ENCODE results near the gene SPAG4.

The SPAG4 gene

DNA sequence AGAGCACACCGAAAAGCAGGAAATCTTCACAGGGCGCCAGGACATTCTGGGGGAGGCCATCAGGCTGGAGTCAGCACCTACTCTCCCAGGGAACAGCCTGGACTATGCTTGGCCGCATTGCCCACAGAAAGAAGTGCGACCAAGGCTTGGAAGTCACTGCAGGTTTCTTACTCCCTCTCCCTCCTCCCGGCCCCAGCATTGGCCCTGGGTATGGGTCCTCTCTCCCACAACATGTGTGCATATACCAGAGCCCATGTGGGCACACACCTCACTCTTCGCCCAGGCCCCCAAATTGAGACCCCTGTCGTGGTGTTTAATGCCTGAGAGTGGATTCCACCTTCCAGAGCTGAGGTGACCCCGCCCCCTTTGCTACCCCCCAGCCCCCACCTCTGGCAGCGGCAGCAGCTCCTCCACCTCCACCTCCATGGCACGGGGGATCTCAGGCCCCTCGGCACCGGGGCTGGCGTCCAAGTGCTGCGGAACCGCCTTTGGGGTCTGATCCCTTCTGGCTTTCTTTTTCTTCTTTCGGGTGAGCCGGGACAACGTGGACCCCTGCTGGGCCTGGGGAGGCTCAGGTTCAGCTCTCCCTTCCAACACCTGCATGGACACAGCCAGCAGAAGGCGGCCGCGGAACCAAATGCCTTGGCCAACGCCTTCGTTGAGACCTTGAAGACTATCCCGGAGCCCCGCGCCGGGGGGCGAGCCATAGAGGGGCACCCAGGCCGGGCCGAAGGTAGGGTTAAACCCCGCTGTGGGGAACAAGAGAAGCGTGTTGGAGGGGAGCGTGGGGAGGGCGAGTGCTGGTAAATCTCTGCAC, 15.2 kb upstream of the SPAG4 start:
- no peak for DNase-seq

- DNase-seq = peak; percentile 20
These were observed 14.3 kb upstream of the SPAG4 start for GRCh38 chr20:35600993-35601973.

DNA sequence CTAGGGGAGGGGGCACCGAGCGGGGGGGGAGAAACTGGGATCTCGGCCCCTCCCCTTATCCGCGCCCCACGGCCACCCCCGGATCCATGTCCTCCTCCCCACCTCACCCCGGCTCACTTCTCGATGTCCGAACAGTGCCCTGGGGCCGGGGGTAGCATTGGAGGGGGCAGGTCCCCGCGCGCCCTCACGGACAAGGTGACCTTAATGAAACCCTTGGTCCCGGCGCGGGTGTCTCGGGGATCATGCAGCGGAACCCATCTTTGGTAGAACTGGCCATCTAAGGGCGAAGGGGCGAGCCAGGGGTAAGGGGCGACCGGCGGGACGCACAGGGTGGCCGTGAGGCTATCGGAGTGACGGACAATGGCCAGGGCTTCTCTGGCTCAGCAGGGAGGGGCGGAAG, 13.6 kb upstream of the SPAG4 start:
- DNase-seq = no peak

GRCh38 chr20:35602851-35603495, 12.7 kb upstream of the SPAG4 start:
- no peak for DNase-seq

DNA sequence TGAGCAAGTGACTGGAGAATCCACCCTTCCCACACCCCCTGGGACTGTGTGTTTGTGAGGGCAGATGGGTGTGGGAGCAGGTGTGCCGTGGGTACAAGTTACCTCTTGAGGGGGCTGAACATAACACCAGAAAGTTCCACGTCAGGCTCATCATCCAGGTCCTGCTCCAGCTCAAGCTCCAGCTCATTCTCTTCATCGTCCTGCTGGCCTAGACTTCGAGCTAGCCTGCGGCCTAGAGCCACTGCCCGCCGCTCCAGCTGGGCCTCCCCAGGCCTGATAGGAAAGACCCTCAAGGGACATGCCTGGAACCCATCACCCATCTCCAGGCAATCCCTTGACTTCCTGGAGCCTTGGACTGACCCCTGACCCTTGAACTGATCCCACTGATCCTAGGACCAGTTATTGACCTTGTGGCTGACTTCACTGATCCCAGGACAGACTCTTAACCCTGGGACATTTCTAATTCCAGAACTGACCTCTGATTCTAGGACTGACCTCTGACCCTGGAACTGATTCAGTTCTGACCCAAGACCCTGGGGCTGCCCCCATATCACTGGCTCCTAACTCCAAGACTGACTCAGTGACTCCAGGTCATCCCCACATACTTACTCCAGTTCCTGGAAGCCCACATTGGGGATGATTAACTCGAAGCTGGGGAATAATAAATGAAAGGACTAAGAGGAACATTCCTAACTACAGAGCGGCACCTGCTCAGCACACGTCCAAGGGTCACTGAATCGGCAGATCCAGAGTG, 11.8 kb upstream of the SPAG4 start:
- no peak for DNase-seq

DNA sequence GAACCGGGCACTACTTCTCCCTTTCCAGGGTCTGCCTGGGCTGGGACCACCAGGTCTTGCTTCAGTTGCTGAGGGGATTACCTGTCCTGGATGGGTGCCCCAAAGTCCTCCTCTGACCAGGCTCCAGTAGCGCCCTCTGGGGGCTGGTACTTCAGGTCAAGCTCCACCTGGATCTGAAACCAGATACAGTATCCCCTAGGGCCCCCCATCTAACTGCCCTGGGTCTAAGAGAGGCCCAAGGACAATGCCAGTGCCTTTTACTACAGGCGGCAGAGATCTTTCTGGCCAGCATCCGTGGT, 11.2 kb upstream of the SPAG4 start:
- no peak for DNase-seq

DNA sequence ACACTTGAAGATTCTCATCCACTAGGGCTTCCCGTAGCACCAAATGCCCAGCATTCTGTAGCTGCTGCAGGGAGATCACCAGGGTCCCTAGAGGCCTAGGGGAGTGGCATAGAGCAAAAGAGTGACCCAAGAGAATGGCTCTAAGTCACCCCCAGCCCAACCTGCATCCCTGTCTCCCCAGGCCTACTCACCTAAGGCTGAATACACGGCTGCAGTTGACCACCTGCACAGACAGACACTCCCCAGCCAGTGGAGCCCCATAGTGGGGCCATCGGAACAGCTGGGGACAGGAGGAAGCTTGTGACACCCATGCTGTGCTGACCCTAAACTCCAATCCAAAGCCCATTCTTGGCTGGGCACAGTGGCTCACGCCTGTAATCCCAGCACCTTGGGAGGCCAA, 9.5 kb upstream of the SPAG4 start:
- DNase-seq = no peak

GRCh38 chr20:35607003-35607735, 8.5 kb upstream of the SPAG4 start:
- no peak for DNase-seq

GRCh38 chr20:35610833-35611427, 4.7 kb upstream of the SPAG4 start:
- no peak for DNase-seq

DNA sequence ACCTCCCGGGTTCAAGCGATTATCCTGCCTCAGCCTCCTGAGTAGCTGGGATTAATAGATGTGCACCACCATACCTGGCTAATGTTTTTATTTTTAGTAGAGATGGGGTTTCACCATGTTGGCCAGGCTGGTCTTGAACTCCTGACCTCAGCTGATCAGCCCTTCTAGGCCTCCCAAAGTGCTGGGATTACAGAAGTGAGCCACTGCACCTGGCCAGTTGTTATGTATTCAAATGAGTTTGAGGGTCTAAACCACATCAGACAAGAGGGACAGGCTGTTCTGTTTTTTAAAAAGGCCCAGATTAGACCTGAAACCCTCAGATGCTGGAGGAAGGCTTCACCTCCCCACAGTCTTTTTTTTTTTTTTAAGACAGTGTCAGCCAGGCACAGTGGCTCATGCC, 4.1 kb upstream of the SPAG4 start:
- no peak for DNase-seq

- DNase-seq = peak; percentile 16
These were observed 1.1 kb downstream of the SPAG4 start for GRCh38 chr20:35616465-35617396.

DNA sequence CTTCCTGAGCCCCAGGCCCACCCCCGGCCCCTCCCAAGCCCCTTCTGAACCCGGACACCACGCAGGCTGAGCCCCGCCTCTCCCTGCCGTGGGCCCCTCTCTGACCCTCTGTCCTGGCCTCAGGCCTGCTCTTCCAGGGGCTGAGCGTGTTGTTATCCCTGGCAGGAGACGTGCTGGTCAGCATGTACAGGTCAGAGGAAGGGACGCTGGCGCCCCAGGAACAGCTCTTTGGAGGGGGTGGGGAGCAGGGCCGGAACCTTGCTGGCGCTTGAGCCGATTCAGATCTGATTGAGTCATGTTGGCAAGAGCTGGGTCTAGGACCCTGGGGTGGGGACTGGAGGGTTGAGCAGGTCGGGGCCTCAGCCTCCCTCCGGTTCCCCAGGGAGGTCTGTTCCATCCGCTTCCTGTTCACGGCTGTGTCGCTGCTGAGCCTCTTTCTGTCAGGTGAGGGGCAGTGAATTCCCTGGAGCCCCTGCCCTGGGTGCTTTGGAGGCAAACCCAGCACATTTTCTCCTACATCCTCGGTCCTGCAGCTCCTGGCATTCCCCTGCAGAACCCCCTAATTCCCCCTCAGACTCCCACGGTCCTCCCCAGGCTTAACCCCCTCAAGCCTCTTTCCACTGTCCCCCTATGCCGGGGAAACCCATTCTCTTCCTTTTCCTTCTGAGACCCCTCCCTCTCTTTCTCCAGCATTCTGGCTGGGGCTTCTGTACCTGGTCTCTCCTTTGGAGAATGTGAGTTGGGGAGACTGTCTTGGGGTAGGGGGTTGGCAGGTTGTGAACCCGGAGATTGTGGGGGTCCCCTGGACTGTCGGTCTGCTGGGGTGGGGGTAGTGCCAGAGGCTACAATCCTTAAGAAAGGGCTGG, 2.0 kb downstream of the SPAG4 start:
- peak; percentile 49 for DNase-seq

DNA sequence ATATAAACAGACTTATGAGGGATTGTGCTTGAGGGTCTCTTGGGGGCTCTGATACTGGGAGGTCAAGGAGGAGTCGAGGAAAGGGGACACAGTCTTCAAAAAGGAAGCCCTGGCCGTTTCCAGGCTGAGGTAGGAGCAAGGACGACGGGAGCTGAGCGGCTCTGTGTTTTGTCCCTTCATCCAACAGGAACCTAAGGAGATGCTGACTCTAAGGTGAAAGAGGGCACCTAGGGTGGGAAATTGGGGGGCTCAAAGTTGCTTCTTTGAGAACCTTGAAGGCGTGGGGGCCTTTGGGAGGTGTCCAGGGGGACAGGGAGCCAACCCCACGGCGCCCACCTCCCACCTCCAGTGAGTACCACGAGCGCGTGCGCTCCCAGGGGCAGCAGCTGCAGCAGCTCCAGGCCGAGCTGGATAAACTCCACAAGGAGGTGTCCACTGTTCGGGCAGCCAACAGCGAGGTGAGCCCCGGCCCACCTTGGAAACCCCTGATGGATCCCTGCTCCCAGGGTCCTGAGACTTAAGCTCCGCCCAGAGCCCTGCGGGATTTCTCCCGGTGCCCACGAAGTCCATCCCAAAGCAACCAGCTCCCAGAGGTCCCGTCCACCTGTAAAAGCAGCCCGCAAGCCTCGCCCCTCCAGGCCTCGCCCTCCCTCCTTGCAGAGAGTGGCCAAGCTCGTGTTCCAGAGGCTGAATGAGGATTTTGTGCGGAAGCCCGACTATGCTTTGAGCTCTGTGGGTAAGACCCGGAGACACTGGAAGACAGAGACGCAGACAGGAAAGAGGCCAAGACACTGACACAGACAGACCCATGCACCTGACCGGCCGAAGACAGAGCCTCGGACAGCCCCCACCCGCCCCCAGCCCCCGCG, 2.9 kb downstream of the SPAG4 start:
- no peak for DNase-seq

DNA sequence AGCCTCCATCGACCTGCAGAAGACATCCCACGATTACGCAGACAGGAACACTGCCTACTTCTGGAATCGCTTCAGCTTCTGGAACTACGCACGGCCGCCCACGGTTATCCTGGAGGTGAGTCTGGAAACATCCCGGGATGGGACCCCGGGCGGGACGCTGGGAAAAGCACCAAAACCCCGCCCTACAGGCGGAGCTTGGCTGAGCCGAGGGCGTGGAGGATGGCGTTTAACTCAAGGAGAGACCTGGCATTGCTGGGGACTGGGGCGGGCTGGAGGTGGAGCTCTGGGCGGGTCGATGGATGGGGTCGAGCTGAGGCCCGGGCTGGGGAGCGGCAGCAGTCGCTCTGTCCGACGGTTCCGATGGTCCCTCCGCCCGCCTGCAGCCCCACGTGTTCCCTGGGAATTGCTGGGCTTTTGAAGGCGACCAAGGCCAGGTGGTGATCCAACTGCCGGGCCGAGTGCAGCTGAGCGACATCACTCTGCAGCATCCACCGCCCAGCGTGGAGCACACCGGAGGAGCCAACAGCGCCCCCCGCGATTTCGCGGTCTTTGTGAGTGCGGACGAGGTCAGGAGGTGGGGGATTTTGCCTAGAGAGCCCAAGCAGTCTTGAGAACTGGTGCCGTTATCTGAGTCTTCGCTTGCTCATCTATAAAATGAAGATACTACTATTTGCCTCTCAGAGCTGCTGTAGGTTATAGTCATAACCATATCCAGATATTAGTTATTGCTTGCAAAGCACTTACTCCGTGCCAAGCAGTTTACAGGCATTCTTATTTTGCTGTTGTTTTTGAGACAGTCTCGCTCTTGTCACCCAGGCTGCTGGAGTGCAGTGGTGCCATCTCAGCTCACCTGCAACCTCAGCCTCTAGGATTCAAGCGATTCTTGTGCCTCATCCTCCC, 3.8 kb downstream of the SPAG4 start:
- peak; percentile 71 for DNase-seq

DNA sequence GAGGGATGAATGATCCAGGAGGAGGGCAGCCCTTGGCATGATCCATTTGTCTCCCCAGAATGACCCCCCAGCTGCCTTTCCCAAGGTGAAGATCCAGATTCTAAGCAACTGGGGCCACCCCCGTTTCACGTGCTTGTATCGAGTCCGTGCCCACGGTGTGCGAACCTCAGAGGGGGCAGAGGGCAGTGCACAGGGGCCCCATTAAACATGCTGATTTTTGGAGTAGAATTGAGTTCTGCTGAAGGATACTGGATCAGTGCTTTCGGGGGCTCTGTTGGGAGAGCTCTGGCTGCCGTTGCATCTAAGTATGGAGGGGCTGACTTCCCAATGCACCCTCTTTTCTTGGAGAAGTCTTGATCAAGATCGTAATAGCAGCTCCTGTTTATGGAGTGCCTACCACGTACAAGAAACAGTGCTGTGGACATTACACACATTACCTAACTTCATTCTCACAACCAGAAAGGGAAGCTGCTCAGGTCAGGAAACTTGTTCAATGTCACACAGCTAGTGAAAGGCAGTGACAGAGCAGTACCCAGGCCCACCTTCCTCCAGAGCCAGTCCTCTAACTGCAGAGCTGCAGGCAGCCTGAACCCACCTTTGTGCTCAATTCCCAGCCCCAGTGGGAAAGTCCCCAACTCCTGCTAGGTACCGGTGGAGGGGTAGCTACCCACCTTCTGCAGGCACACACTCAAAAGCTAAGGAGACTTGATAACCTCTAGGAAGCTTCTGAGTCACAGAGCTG, 5.4 kb downstream of the SPAG4 start:
- DNase-seq = no peak

GRCh38 chr20:35621560-35621946, 5.9 kb downstream of the SPAG4 start:
- no peak for DNase-seq

All from NCI-H1694 treated with DMSO at 0.1 percent for 48 hours (cell line).